Sigmoid colon (tissue), 7 donors: Measurements from ENCODE around the gene VPS72. TPM values are rescaled to one million over a fixed set of nuclear protein-coding genes. Genes with fewer than 3 reads are reported as not detected.

ENCODE experiments used
- DNase-seq: peaks from one replicate; pipeline ENCODE4 v3.0.0-alpha.2; 2019
- H3K27ac ChIP-seq, 4 donors: fragments of 200-600 bp; sonication (generic); one replicate each; pipeline ENCODE4 v1.5.1; 2016 to 2019; ENCODE audit warnings: mild to moderate bottlenecking in 1 of 4
- H3K27me3 ChIP-seq, 3 donors: fragments of 200-600 bp; sonication (generic); one replicate each; pipeline ENCODE4 v1.5.1; 2019; ENCODE audit warnings: mild to moderate bottlenecking in 1 of 3
- H3K36me3 ChIP-seq, 4 donors: fragments of 200-600 bp; sonication (generic); one replicate each; pipeline ENCODE4 v1.5.1; 2016 to 2019
- H3K4me1 ChIP-seq, 4 donors: fragments of 200-600 bp; sonication (generic); one replicate each; pipeline ENCODE4 v1.5.1; 2017 to 2019
- H3K4me3 ChIP-seq, 4 donors: fragments of 200-600 bp; sonication (generic); one replicate each; pipeline ENCODE4 v1.5.1; 2017 to 2019; ENCODE audit warnings: mild to moderate bottlenecking in 2 of 4, moderate library complexity in 1 of 4
- H3K9me3 ChIP-seq, 4 donors: fragments of 200-600 bp in 3 of 4; sonication (generic) in 3 of 4; one replicate each; pipeline versions ENCODE4 v1.5.1 to v1.6.1; 2013 to 2019
- EP300 ChIP-seq, 4 donors: sonication (generic); formaldehyde crosslinking; IDR thresholded peaks; one replicate each; pipeline ENCODE4 v1.6.1; 2017; ENCODE audit warnings: antibody characterized with exemption in 4 of 4
- POLR2A ChIP-seq, 2 donors: fragments of 450-650 bp; IDR thresholded peaks; one replicate each; pipeline ENCODE4 v1.6.1; 2016; ENCODE audit warnings: antibody characterized with exemption in 2 of 2, mild to moderate bottlenecking in 2 of 2, moderate library complexity in 2 of 2
- POLR2AphosphoS5 ChIP-seq, 4 donors: sonication (generic); formaldehyde crosslinking; IDR thresholded peaks; one replicate each; pipeline ENCODE4 v1.6.1; 2017; ENCODE audit warnings: antibody characterized with exemption in 4 of 4
- WGBS, 2 donors: extraction: QIAGEN DNeasy Blood & Tissue Kit; methylation state at CpG; one replicate each; pipeline ENCODE4 v1.1.7; 2013; 5-methylcytosine and 5-hydroxymethylcytosine counted together
- intact Hi-C: fragments of 100-400 bp; cut with DNase I; formaldehyde crosslinking; loops from one replicate; pipeline ENCODE4 v1.15.1; 2023
- polyA plus RNA-seq, 3 donors: library from polyadenylated mRNA; stranded (reverse); fragments of 200-250 nt; gene quantifications; one replicate each; pipeline ENCODE4 v1.2.3, GENCODE V29; 2013
- total RNA-seq, 4 donors: library from RNA; depleted of rRNA; stranded (reverse); fragments of >200 nt; gene quantifications; one replicate each; pipeline ENCODE4 v1.1.0, GENCODE V29; 2016
- TF ChIP-seq, protein P1 (sequence below), 4 experiments: fragments of 450-650 bp in 3 of 4; fragments of 200-600 bp in 1 of 4; IDR thresholded peaks; one replicate each; pipeline ENCODE4 v1.5.1; 2016 to 2019; ENCODE audit warnings: antibody characterized with exemption in 4 of 4, mild to moderate bottlenecking in 3 of 4, moderate library complexity in 2 of 4
- donor health status: healthy with polysubstance abuse.
- donor health status: Bipolar disorder and iron deficiency.
- donor health status: healthy.

Gene VPS72
- total and polyA plus RNA-seq, 7 donors: 24.0 to 49.7 (median 36.2) TPM

- Histone ChIP-seq H3K9me3 (no peaks in the 10 kb centered on the region), H3K4me1 (peaks cover 0 to 42% (median 28%) of the 10 kb centered on the region in 4 donors), H3K27ac (peak overlapping the region in 1 of 4 donors; percentile 27), H3K4me3 (no peak overlapping the region), H3K27me3 (no peaks in the 10 kb centered on the region), H3K36me3 (peaks cover 0 to 10% (median 4%) of the 10 kb centered on the region in 4 donors)
- TF ChIP-seq, protein P1, sequence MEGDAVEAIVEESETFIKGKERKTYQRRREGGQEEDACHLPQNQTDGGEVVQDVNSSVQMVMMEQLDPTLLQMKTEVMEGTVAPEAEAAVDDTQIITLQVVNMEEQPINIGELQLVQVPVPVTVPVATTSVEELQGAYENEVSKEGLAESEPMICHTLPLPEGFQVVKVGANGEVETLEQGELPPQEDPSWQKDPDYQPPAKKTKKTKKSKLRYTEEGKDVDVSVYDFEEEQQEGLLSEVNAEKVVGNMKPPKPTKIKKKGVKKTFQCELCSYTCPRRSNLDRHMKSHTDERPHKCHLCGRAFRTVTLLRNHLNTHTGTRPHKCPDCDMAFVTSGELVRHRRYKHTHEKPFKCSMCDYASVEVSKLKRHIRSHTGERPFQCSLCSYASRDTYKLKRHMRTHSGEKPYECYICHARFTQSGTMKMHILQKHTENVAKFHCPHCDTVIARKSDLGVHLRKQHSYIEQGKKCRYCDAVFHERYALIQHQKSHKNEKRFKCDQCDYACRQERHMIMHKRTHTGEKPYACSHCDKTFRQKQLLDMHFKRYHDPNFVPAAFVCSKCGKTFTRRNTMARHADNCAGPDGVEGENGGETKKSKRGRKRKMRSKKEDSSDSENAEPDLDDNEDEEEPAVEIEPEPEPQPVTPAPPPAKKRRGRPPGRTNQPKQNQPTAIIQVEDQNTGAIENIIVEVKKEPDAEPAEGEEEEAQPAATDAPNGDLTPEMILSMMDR (IDR thresholded peaks at IDR 0.05): no peak
- no peak for TF ChIP-seq POLR2A (IDR thresholded peaks at IDR 0.05)
- no peak for TF ChIP-seq EP300 (IDR thresholded peaks at IDR 0.05)
- no peak for TF ChIP-seq POLR2AphosphoS5 (IDR thresholded peaks at IDR 0.05)
- 78 to 83% methylated on average over 7 of the region's 7 CpGs for WGBS, 2 donors
- DNase-seq: no peak
- intact Hi-C loops: no loop called here
Measured at GRCh38 chr1:151143057-151143435, 47.0 kb downstream of the VPS72 start.

DNA sequence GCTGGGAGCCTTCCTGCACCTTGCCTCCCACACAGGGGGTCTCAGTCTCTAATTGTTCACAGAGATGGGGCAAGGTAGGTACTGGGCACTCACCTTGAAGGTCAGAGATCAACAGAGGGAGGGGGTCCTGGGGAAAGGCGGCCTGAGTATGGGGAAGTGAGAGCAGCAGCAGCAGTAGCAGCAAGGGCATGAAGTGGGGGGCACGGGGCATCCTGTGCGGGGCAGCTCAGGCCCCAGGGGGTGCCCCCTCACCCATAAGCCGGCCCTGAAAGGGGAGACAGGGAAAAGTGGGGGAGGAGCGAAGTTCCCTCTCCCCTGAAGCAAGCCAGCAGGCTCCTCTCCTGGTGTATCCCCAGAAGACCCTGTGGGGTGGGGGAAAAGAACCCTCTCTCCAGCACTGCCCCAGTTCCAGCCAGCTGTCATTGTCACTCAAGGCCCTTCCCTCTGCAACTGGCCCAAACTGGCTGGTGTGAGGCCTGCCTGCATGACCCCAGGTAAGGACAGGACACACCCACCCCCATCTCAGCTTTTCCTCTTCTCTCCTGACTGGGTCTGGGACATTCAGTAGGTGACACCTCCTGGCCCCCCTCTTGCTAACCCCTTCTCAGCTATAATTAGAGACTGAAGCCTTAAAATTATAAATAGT lies 47.5 kb downstream of the VPS72 start:
- 69 to 70% methylated on average over 5 of the region's 5 CpGs for WGBS, 2 donors
- no peak for DNase-seq
- H3K27ac ChIP-seq: no peak overlapping the region
- intact Hi-C loops: no loop called here
- no peaks in the 10 kb centered on the region for H3K9me3 ChIP-seq
- H3K4me1 ChIP-seq: peaks cover 0 to 39% (median 27%) of the 10 kb centered on the region in 4 donors
- peaks cover 0 to 10% (median 4%) of the 10 kb centered on the region in 4 donors for H3K36me3 ChIP-seq
- H3K27me3 ChIP-seq: no peaks in the 10 kb centered on the region
- TF ChIP-seq POLR2AphosphoS5 (IDR thresholded peaks at IDR 0.05) (no peak), POLR2A (IDR thresholded peaks at IDR 0.05) (no peak), EP300 (IDR thresholded peaks at IDR 0.05) (no peak)
- TF ChIP-seq, protein P1 (IDR thresholded peaks at IDR 0.05): no peak
- no peak overlapping the region for H3K4me3 ChIP-seq

GRCh38 chr1:151137789-151138188 lies 52.2 kb downstream of the VPS72 start:
- H3K27ac ChIP-seq: no peak overlapping the region
- TF ChIP-seq EP300 (IDR thresholded peaks at IDR 0.05) (no peak), POLR2AphosphoS5 (IDR thresholded peaks at IDR 0.05) (no peak), POLR2A (IDR thresholded peaks at IDR 0.05) (no peak)
- TF ChIP-seq, protein P1 (IDR thresholded peaks at IDR 0.05): no peak
- peaks cover 0 to 24% (median 4%) of the 10 kb centered on the region in 4 donors for H3K36me3 ChIP-seq
- H3K27me3 ChIP-seq: no peaks in the 10 kb centered on the region
- DNase-seq: no peak
- no peaks in the 10 kb centered on the region for H3K9me3 ChIP-seq
- H3K4me3 ChIP-seq: no peak overlapping the region
- WGBS, 2 donors: 93 to 94% methylated on average over 7 of the region's 7 CpGs
- intact Hi-C loops: no loop called here
- H3K4me1 ChIP-seq: peaks cover 0 to under 1% (median 0%) of the 10 kb centered on the region in 4 donors

GRCh38 chr1:151135433-151136385 lies 54.3 kb downstream of the VPS72 start:
- no peak for DNase-seq
- Histone ChIP-seq H3K36me3 (peaks cover 0 to 24% (median 4%) of the 10 kb centered on the region in 4 donors), H3K27ac (no peak overlapping the region), H3K4me1 (peaks cover 0 to 19% (median 12%) of the 10 kb centered on the region in 4 donors), H3K27me3 (no peaks in the 10 kb centered on the region), H3K9me3 (no peaks in the 10 kb centered on the region), H3K4me3 (no peak overlapping the region)
- intact Hi-C loops: no loop called here
- WGBS, 2 donors: 91% methylated on average over 12 of the region's 12 CpGs
- TF ChIP-seq, protein P1 (IDR thresholded peaks at IDR 0.05): no peak
- TF ChIP-seq EP300 (IDR thresholded peaks at IDR 0.05): no peak
- TF ChIP-seq POLR2A (IDR thresholded peaks at IDR 0.05): no peak
- TF ChIP-seq POLR2AphosphoS5 (IDR thresholded peaks at IDR 0.05): no peak
